NCI-H524 treated with DMSO at 0.1 percent for 48 hours (cell line): Measurements from ENCODE around the gene PDE4B.
"Not testable (repeated sequence)": the region's sequence is repeated elsewhere in the genome, so short reads cannot be mapped to it uniquely, and the experiment has no call there.

Source experiments
- DNase-seq: peaks from one replicate; lab custom pipeline; 2025; lab: John Stamatoyannopoulos, UW

The PDE4B gene

GRCh38 chr1:66135161-66135560 lies 342.5 kb downstream of the PDE4B start:
- DNase-seq = no peak

- DNase-seq = not testable (repeated sequence)
These were observed 343.7 kb downstream of the PDE4B start for GRCh38 chr1:66136423-66136822.

- DNase-seq = no peak
These were observed 344.5 kb downstream of the PDE4B start for GRCh38 chr1:66137235-66137634.

- DNase-seq = no peak
These were observed 345.9 kb downstream of the PDE4B start for GRCh38 chr1:66138613-66139012.

DNA sequence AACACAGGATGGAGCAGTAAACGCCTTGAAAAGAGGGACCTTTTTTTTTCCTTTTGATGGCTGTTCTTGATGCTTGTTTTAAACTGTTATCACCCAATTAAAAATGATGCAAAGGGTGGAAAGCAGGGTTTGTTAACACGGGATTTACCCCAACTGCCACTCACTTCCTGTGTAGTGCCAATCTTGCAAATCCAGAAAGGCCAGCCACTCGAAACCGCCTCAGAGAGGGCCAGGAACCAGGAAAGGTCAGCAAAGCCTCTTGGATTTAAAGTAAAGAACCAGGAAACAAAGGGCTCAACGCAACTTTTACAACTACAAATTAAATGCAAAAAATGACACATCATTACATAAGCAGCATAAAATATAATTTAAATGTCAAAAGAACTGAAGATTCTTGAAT lies 347.4 kb downstream of the PDE4B start:
- no peak for DNase-seq

GRCh38 chr1:66143651-66144050 lies 351.0 kb downstream of the PDE4B start:
- DNase-seq = no peak

DNA sequence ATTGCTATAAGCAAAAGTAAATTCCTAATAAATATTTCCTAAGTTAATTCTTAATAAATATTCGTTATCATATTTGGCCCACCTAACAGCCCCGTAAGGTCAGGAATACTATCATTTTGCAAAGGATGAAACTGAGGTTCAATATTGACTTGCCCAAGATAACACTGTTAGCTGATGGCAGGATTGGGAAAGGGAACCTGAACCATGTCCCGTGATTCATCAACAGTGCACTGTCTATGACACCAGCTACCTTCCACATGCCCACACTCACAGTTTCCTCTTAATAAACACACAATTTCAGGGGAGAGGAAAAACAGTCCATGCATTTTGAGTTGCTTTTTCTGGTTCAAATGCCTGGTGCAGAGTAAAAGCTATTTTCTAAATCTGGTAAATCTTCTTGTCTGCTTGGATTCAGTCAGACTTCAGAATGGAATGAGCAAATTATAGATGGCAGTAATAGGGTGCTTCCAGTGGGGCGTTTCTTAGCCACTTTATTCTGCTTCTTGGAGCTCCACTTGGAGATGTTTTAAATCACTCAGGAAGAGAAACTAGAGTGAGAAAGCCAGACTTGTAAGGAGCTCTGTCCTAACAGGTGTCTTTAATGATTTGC lies 354.6 kb downstream of the PDE4B start:
- DNase-seq = no peak

DNA sequence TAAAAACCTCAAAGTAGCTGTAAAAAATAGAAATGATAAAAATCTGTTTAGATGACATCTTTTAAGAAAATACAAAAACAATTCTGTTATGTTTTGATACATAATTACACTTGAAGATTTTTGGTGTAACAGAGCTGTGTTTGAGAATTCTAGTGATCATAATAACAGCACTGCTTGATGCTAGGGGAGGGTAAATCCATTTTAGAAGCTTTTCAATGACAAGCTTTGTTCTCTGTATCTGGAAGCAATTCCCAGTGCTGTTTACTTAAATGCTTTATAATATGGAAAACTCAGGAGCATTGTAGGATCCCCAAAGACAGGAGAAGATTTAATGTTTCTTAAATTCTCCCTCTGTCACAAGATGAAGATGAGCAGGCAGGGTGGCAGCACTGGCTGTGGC lies 359.3 kb downstream of the PDE4B start:
- DNase-seq = no peak

DNA sequence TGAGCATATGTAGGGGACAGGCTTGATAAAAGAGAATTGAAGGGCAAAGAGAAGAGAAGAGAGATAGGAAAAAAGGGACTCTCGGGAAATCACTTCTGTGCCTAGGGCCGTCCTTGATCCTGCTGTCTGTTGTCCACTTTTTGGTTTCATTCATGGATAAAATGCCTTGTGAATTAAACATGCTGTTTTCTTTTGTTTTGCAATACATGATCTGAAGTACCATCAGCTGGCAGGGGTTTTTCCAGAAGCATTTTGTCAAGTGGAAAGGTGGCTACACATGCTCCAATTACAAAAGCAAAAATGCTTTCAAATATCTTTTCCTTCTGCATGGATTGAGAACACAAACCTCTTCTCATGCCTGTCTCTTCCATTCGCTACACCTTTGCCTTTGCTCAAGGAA lies 361.7 kb downstream of the PDE4B start:
- no peak for DNase-seq

GRCh38 chr1:66156144-66156543 lies 363.4 kb downstream of the PDE4B start:
- DNase-seq = no peak

- DNase-seq = no peak
These were observed 367.1 kb downstream of the PDE4B start for GRCh38 chr1:66159800-66160199.

GRCh38 chr1:66160719-66161118 lies 368.0 kb downstream of the PDE4B start:
- no peak for DNase-seq

DNA sequence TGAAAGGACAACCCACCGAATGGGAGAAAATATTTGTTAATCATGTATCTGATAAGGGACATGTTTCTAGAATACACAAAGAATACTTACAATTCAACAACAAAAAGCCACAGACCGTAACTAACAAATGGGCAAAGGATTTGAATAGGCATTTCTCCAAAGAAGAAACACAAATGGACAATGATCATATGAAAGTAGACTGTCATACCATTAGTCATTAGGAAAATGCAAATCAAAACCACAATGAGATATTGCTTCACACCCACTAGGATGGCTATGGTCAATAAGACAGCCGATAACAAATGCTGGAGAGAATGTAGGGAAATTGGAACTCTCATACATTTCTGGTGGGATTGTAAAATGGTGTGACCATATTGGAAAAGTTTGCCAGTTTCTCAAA lies 374.1 kb downstream of the PDE4B start:
- no peak for DNase-seq

GRCh38 chr1:66167267-66167666 lies 374.6 kb downstream of the PDE4B start:
- DNase-seq = no peak

DNA sequence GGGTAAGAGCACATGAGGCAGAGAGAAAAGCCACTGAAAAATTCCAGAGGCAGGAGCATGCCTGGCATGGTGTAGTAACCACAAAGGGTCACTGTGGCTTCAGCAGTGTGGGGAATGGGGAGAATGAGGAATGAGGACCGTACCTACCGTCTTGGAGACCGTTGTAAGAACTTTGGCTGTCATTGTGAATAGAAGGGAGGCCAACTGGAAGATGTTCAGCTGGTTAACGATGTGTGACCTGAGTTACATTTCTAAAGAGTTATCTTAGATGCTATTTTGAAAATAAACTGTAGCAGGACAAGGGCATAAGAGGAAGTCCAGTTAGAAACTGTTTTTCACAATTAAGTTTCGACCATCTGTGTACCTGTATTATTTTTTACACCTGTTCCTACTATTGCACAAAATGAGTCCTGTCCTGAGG lies 375.8 kb downstream of the PDE4B start:
- DNase-seq = no peak

GRCh38 chr1:66168948-66169671 lies 376.4 kb downstream of the PDE4B start:
- no peak for DNase-seq

DNA sequence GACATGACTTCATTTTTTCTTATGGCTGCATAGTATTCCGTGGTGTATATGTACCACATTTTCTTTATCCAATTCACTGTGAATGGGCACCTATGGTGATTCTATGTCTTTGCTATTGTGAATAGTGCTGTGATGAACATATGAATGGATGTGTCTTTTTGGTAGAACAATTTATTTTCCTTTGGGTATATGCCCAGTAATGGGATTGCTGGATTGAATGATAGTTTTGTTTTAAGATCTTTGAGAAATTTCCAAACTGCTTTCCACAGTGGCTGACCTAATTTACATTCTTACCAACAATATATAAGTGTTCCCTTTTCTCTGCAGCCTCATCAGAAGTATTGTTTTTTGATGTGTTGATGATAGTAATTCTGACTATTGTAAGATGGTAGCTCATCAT lies 379.6 kb downstream of the PDE4B start:
- no peak for DNase-seq

GRCh38 chr1:66175098-66175497 lies 382.4 kb downstream of the PDE4B start:
- DNase-seq = no peak

GRCh38 chr1:66175581-66175980 lies 382.9 kb downstream of the PDE4B start:
- no peak for DNase-seq

GRCh38 chr1:66176012-66176715 lies 383.5 kb downstream of the PDE4B start:
- no peak for DNase-seq

DNA sequence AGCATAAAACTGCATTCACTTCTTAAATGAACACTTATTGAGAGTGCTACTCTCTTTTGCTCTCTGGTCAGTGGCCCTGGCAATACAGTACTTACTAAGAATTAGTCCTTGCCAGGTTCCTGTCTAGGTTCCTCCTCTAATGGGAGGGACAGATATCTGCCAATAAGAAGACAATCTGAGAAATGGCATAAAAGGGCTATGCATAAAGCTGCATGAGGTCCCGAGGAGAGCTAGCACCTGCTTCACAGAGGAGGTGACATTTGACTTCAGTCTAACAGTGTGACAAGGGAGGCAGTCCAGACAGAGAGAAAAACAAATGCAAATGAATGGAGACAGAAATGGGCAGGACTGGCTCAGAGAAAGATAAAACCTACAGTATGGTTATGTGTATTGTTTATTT lies 384.1 kb downstream of the PDE4B start:
- no peak for DNase-seq

GRCh38 chr1:66177510-66177909 lies 384.8 kb downstream of the PDE4B start:
- no peak for DNase-seq

DNA sequence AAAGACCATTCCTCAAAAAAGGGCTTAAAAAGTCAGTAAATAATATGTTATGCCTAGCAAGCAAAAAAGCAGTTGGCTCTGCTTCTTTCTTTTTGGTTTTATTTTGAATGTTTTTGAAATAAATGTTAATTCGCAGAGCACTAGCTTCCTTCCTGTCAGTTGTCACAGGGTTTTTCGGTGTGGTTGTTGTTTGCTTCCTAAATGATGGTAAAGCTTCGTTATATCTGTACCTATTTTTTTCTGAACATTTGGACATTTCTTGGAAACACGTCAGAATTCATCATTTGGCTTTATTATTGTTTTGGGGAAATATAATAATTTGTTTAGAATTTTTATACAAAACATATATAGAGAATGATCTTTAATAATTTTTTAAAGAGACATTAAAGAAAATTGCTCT lies 389.3 kb downstream of the PDE4B start:
- DNase-seq = no peak
